ENCODE data around the gene KIAA0930.
"Not testable (repeated sequence)": the region's sequence is repeated elsewhere in the genome, so short reads cannot be mapped to it uniquely, and the experiment has no call there.

KIAA0930 gene

DNA sequence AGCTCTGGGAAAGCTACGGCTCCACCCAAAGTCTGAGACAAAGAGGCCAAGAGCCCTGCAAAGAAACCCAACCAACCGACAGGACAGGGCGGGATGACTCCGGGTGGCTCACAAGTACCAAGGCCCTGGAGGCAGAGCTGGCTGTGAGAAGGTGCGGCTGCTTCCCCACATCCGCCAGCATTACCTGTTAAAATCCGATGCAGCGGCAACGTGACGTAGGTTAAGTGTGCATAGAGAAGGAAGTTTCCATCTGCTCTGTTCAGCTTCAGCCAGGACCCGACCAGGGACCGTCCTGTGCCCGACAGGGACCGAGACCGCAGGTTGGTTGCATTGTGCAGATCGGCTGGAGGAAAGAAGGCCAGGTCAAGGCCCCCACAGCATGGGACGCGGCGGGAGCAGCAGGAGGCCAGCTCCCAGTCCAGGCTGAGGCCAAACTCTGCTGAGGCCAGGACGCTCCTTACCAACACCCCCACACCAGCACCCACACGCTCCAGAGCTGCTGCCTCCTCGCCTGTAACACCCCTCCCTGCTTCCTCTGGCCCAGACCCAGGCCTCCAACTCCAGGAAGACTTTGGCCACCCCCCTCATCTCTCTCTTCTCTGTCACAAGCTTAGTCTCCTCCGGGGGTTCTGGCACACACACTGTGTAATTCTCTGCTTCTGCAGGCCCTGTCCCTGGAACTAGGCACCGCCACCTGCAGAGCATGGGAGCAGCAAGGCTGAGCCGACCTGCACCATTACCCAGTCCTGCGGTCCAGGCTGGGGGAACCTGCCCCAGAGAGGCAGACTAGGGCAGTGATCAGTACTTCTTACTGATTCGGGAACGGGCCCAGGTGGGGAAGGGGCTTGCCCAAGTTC is 42.9 kb downstream of the KIAA0930 start:
- peaks cover 16 to 38% of the 10 kb centered on the region in 2 donors for H3K36me3 ChIP-seq (ENCODE audit: control insufficient read depth in 2 of 2, insufficient read depth in 2 of 2, low read length in 2 of 2)
- H3K9ac ChIP-seq (ENCODE audit: low read length in 2 of 2): no peak overlapping the region
- H3K27ac ChIP-seq (ENCODE audit: low read length): no peak overlapping the region
- H3K4me1 ChIP-seq (ENCODE audit: control insufficient read depth, insufficient read depth, low read length): peaks cover 13% of the 10 kb centered on the region
- no peak overlapping the region for H3K4me3 ChIP-seq (ENCODE audit: low read length in 2 of 2)
- no peaks in the 10 kb centered on the region for H3K27me3 ChIP-seq (ENCODE audit: control insufficient read depth in 1 of 2, insufficient read depth in 2 of 2, low read length in 2 of 2)
- no peaks in the 10 kb centered on the region for H3K9me3 ChIP-seq (ENCODE audit: control insufficient read depth in 2 of 2, low read length in 2 of 2)

DNA sequence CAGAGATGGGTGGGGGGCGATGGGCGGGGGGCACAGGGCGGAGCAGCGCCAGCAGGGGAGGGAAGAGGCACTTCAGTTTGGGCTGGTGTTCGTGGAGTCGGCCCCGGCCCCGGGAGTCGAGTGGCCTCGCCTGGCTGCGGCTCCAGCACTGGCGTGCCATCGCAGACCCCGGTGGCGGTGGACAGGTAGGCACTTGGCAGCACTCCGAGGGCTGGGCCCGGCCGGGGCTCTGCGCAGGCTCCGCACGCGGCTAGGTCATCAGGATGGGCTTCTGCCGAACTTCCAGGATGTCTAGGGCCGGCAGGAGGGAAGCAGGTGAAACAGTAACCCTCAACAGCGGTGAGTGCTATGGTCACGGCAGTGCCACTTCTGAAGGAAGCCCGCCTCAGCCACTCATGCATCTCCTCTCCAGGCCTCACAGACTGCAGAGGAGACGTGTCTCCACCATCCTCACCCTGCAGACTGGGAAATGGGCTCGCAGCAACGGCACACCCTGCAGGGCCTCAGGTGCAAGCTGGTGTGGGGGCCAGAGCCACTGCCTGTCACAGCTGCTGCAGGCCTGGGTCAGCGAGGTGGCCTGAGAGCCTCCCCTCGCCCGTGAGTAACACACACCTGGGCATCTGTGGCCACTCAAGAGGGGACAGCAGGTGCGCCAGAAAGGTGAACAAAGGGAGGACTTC is 43.6 kb downstream of the KIAA0930 start:
- H3K27ac ChIP-seq (ENCODE audit: low read length): no peak overlapping the region
- H3K9me3 ChIP-seq (ENCODE audit: control insufficient read depth in 2 of 2, low read length in 2 of 2): no peaks in the 10 kb centered on the region
- peaks cover 16 to 34% of the 10 kb centered on the region in 2 donors for H3K36me3 ChIP-seq (ENCODE audit: control insufficient read depth in 2 of 2, insufficient read depth in 2 of 2, low read length in 2 of 2)
- H3K9ac ChIP-seq (ENCODE audit: low read length in 2 of 2): no peak overlapping the region
- no peaks in the 10 kb centered on the region for H3K27me3 ChIP-seq (ENCODE audit: control insufficient read depth in 1 of 2, insufficient read depth in 2 of 2, low read length in 2 of 2)
- H3K4me3 ChIP-seq (ENCODE audit: low read length in 2 of 2): no peak overlapping the region
- H3K4me1 ChIP-seq (ENCODE audit: control insufficient read depth, insufficient read depth, low read length): peaks cover 10% of the 10 kb centered on the region

DNA sequence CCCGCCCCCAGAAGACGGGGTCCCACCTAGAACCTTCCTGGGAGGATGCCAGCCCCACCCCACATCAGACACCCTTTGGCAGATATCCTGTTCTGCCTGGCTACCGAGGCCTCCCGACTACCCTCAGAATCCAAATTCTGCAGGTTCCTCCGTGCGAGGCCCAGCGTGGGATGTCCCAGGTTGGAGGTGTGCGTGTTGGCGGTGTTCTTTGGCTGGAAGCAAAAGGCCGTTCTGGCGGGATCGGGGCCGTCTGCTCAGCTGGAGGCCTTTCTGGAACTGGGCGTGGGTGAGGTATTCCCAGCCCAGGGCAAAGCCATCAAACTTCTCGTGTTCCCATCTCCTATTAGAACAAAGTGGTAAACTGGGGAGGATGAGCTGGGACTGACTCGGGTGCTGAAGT is 44.4 kb downstream of the KIAA0930 start:
- H3K4me1 ChIP-seq (ENCODE audit: control insufficient read depth, insufficient read depth, low read length): peaks cover 4% of the 10 kb centered on the region
- H3K4me3 ChIP-seq (ENCODE audit: low read length in 2 of 2): no peak overlapping the region
- H3K9me3 ChIP-seq (ENCODE audit: control insufficient read depth in 2 of 2, low read length in 2 of 2): no peaks in the 10 kb centered on the region
- H3K36me3 ChIP-seq (ENCODE audit: control insufficient read depth in 2 of 2, insufficient read depth in 2 of 2, low read length in 2 of 2): peaks cover 16 to 34% of the 10 kb centered on the region in 2 donors
- no peak overlapping the region for H3K9ac ChIP-seq (ENCODE audit: low read length in 2 of 2)
- H3K27me3 ChIP-seq (ENCODE audit: control insufficient read depth in 1 of 2, insufficient read depth in 2 of 2, low read length in 2 of 2): no peaks in the 10 kb centered on the region
- no peak overlapping the region for H3K27ac ChIP-seq (ENCODE audit: low read length)

DNA sequence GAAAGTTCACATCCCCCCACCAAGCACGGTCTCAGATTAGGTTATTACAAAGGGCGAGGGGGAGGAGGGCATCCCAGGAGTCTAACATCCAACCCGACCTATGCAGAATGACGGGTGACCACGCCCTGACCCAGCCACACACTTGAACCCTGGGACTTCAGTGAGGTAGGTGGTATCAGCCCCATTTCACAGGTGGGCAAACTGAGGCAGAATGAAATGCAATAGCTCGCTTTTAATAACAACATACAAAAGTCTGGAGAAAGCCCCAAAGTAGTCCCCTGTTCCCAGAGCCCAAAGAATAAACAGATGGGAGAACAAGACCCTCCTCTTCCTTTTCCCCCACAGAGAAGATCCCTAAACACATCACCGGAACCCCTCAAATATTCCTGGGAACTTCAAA is 45.1 kb downstream of the KIAA0930 start:
- Histone ChIP-seq H3K27me3 (ENCODE audit: control insufficient read depth in 1 of 2, insufficient read depth in 2 of 2, low read length in 2 of 2) (no peaks in the 10 kb centered on the region), H3K4me1 (ENCODE audit: control insufficient read depth, insufficient read depth, low read length) (no peaks in the 10 kb centered on the region), H3K9me3 (ENCODE audit: control insufficient read depth in 2 of 2, low read length in 2 of 2) (no peaks in the 10 kb centered on the region), H3K27ac (ENCODE audit: low read length) (no peak overlapping the region), H3K36me3 (ENCODE audit: control insufficient read depth in 2 of 2, insufficient read depth in 2 of 2, low read length in 2 of 2) (peaks cover 16 to 31% of the 10 kb centered on the region in 2 donors), H3K9ac (ENCODE audit: low read length in 2 of 2) (no peak overlapping the region), H3K4me3 (ENCODE audit: low read length in 2 of 2) (no peak overlapping the region)

DNA sequence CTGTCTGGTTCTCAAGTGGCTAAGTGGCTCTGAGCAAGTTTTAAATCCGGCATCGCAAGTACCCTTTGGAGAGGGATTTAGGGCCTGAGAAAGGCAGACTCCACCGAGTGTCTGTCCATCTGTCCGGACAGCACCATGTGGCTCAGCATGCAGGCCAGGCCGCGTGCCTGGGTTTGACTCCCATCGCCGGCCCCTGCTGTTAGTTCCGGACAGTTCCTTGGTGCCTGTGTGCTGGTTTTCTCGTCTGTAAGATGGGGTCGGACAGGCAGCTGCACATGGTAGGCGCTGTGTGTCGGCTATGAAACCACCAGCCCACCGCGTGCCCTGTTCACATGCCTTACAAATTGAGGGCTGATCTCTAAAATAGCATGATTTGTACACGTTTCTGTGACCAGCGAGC is 46.0 kb downstream of the KIAA0930 start:
- H3K9me3 ChIP-seq (ENCODE audit: control insufficient read depth in 2 of 2, low read length in 2 of 2): no peaks in the 10 kb centered on the region
- no peak overlapping the region for H3K4me3 ChIP-seq (ENCODE audit: low read length in 2 of 2)
- H3K27me3 ChIP-seq (ENCODE audit: control insufficient read depth in 1 of 2, insufficient read depth in 2 of 2, low read length in 2 of 2): no peaks in the 10 kb centered on the region
- peaks cover 12 to 26% of the 10 kb centered on the region in 2 donors for H3K36me3 ChIP-seq (ENCODE audit: control insufficient read depth in 2 of 2, insufficient read depth in 2 of 2, low read length in 2 of 2)
- no peaks in the 10 kb centered on the region for H3K4me1 ChIP-seq (ENCODE audit: control insufficient read depth, insufficient read depth, low read length)
- no peak overlapping the region for H3K9ac ChIP-seq (ENCODE audit: low read length in 2 of 2)
- H3K27ac ChIP-seq (ENCODE audit: low read length): no peak overlapping the region

DNA sequence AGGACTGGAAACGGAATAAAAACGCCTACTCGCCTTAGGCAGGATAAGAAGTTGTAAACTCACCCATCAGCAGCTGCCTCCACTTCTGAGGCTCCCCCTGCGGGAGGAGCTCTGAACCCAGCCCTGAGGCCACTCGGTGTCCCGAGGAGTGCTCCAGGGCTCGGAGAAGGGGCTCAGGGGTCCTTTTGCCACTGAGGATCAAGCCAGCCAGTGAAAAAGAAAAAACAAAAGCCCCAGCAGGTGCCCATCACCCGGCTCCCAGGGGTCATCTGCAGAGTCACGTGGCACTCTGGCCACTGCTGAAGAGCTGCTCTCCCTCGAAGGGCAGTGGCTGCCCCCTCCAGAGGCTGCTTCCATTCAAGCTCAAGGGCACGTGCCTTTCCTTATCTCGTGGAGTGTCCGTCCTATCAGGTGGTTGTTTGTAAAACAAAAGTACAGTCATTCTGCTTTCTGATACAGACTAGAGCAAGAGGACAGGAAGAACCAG is 48.0 kb downstream of the KIAA0930 start:
- H3K4me3 ChIP-seq (ENCODE audit: low read length in 2 of 2): no peak overlapping the region
- H3K27ac ChIP-seq (ENCODE audit: low read length): no peak overlapping the region
- H3K4me1 ChIP-seq (ENCODE audit: control insufficient read depth, insufficient read depth, low read length): no peaks in the 10 kb centered on the region
- H3K36me3 ChIP-seq (ENCODE audit: control insufficient read depth in 2 of 2, insufficient read depth in 2 of 2, low read length in 2 of 2): peaks cover 8 to 15% of the 10 kb centered on the region in 2 donors
- H3K9ac ChIP-seq (ENCODE audit: low read length in 2 of 2): no peak overlapping the region
- no peaks in the 10 kb centered on the region for H3K27me3 ChIP-seq (ENCODE audit: control insufficient read depth in 1 of 2, insufficient read depth in 2 of 2, low read length in 2 of 2)
- H3K9me3 ChIP-seq (ENCODE audit: control insufficient read depth in 2 of 2, low read length in 2 of 2): no peaks in the 10 kb centered on the region

DNA sequence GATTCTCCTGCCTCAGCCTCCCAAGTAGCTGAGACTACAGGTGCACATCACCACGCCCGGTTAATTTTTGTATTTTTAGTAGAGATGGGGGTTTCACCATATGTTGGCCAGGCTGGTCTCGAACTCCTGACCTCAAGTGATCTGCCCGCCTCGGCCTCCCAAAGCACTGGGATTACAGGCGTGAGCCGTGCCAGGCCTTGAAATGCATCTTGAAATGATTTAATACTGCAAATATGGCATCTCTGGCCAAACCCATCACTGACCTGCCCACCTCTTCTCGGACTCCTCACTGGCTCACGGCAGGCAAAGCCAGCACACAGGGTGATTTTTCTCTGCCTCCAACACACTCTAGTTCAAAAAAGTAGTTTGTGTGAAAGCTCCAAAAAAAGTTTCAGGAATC is 48.9 kb downstream of the KIAA0930 start:
- not testable (repeated sequence) for H3K9me3 ChIP-seq (ENCODE audit: control insufficient read depth in 2 of 2, low read length in 2 of 2); H3K27ac ChIP-seq (ENCODE audit: low read length); H3K4me1 ChIP-seq (ENCODE audit: control insufficient read depth, insufficient read depth, low read length); H3K9ac ChIP-seq (ENCODE audit: low read length in 2 of 2); H3K4me3 ChIP-seq (ENCODE audit: low read length in 2 of 2); H3K27me3 ChIP-seq (ENCODE audit: control insufficient read depth in 1 of 2, insufficient read depth in 2 of 2, low read length in 2 of 2); H3K36me3 ChIP-seq (ENCODE audit: control insufficient read depth in 2 of 2, insufficient read depth in 2 of 2, low read length in 2 of 2)

DNA sequence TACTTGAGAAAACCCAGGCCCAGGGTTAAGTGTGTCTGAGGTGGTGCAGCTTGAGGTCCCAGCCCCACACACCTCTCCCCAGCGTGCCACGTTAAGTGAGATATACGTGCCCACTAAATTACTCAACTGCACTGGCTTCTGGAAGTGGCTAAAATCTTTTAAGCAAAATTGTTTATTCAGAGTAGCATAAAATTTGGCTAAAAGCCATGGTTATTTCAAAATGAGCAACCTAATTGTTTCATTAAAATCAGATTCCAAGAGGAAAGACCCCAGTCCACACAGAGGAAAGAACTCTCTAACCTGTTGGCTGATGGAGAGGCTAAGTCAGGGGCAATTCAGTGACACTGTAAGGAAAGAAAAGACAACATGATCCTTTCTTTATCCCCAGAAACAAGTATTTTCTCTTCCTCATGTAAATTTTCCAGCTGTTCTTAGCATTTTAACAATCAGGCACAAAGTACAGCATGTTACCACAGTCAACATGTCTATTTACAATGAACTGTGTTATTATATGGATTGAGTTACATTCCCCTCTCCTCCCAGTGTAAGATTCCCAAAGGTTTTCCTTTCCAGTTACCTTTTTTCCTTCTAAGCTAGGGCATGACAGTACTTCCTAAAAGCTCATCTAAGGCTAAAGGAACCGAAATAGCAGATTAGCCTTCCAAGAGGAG is 50.4 kb downstream of the KIAA0930 start:
- Histone ChIP-seq H3K36me3 (ENCODE audit: control insufficient read depth in 2 of 2, insufficient read depth in 2 of 2, low read length in 2 of 2) (peaks cover 7 to 9% of the 10 kb centered on the region in 2 donors), H3K27ac (ENCODE audit: low read length) (no peak overlapping the region), H3K9me3 (ENCODE audit: control insufficient read depth in 2 of 2, low read length in 2 of 2) (no peaks in the 10 kb centered on the region), H3K27me3 (ENCODE audit: control insufficient read depth in 1 of 2, insufficient read depth in 2 of 2, low read length in 2 of 2) (no peaks in the 10 kb centered on the region), H3K4me1 (ENCODE audit: control insufficient read depth, insufficient read depth, low read length) (no peaks in the 10 kb centered on the region), H3K4me3 (ENCODE audit: low read length in 2 of 2) (no peak overlapping the region), H3K9ac (ENCODE audit: low read length in 2 of 2) (no peak overlapping the region)

DNA sequence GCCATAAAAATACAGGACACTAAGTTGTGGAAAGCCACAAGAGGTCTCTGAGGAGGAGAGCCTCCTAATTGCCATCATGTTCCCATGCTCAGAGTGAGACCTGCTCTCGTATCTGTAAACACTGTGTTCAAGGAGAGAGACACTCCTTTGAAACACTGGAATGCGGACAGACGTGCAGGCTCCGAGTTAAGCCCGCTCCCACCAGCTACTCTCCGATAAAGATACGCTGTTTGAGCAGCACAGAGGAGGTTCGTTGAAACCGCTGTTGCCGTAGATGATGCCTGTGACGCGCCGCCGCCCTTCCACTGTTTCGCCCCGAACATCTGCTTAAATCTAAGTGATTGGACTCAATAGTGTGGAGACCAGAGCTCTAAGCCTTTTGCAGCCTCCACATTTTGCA is 51.9 kb downstream of the KIAA0930 start:
- Histone ChIP-seq H3K27me3 (ENCODE audit: control insufficient read depth in 1 of 2, insufficient read depth in 2 of 2, low read length in 2 of 2) (no peaks in the 10 kb centered on the region), H3K27ac (ENCODE audit: low read length) (no peak overlapping the region), H3K9me3 (ENCODE audit: control insufficient read depth in 2 of 2, low read length in 2 of 2) (no peaks in the 10 kb centered on the region), H3K9ac (ENCODE audit: low read length in 2 of 2) (no peak overlapping the region), H3K4me3 (ENCODE audit: low read length in 2 of 2) (no peak overlapping the region), H3K4me1 (ENCODE audit: control insufficient read depth, insufficient read depth, low read length) (no peaks in the 10 kb centered on the region), H3K36me3 (ENCODE audit: control insufficient read depth in 2 of 2, insufficient read depth in 2 of 2, low read length in 2 of 2) (peaks cover 15 to 19% of the 10 kb centered on the region in 2 donors)

DNA sequence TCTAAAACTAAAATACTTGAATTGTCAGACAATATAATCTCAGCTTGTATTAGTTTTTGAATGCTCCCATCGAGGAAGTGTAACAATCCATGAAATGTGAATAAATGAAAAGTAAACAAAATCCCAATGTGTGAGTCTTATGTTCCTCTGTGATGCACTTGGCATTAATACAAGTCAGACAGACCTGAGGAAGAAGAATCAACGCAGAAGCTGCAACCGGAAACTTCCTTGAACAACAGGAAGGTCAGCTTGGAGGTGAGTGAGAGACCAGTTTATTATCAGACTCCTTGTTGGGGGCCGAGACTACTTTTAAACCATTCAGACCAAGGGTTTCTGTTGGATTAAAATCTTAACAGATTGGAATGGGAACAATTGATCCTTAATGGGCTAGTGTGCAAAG is 52.8 kb downstream of the KIAA0930 start:
- Histone ChIP-seq H3K9ac (ENCODE audit: low read length in 2 of 2) (no peak overlapping the region), H3K9me3 (ENCODE audit: control insufficient read depth in 2 of 2, low read length in 2 of 2) (no peaks in the 10 kb centered on the region), H3K4me3 (ENCODE audit: low read length in 2 of 2) (no peak overlapping the region), H3K27ac (ENCODE audit: low read length) (no peak overlapping the region), H3K4me1 (ENCODE audit: control insufficient read depth, insufficient read depth, low read length) (no peaks in the 10 kb centered on the region), H3K27me3 (ENCODE audit: control insufficient read depth in 1 of 2, insufficient read depth in 2 of 2, low read length in 2 of 2) (no peaks in the 10 kb centered on the region), H3K36me3 (ENCODE audit: control insufficient read depth in 2 of 2, insufficient read depth in 2 of 2, low read length in 2 of 2) (peaks cover 23 to 27% of the 10 kb centered on the region in 2 donors)

Data from stomach smooth muscle (tissue), 2 donors.